K562 (cell line): ENCODE data around the gene LRRC25. TPM values are rescaled to one million over a fixed set of nuclear protein-coding genes. Genes with fewer than 3 reads are reported as not detected.
A peak's percentile ranks its signal among the peaks of the same experiment; 100 is the strongest.

Experiments
- ARID1B ChIP-seq: fragments of 450-650 bp; IDR thresholded peaks from 2 replicates; pipeline ENCODE4 v1.6.1; 2016; ENCODE audit warnings: antibody characterized with exemption, mild to moderate bottlenecking, inconsistent platforms
- ARID3A ChIP-seq: IDR thresholded peaks from 2 replicates; pipeline ENCODE4 v1.6.1; 2012; ENCODE audit warnings: low read depth, low read length, improper control_type of control experiment, borderline replicate concordance
- ATF4 ChIP-seq: fragments of 450-650 bp; formaldehyde crosslinking; IDR thresholded peaks from 2 replicates; pipeline ENCODE4 v1.4.0; 2022; ENCODE audit warnings: mild to moderate bottlenecking, moderate library complexity
- BCOR ChIP-seq: fragments of 450-650 bp; IDR thresholded peaks from 2 replicates; pipeline ENCODE4 v1.6.1; 2016
- BRD4 ChIP-seq: fragments of 200-600 bp; sonication (generic); IDR thresholded peaks from 2 replicates; pipeline ENCODE4 v1.6.1; 2017; ENCODE audit warnings: inconsistent platforms
- DIDO1 ChIP-seq: fragments of 450-650 bp; IDR thresholded peaks from 2 replicates; pipeline ENCODE4 v1.6.1; 2016; ENCODE audit warnings: low read depth, missing biosample characterization, missing genetic modification characterization
- EGR1 ChIP-seq: fragments of 450-650 bp; conservative IDR thresholded peaks from 2 replicates; pipeline ENCODE4 v1.6.1; 2017; ENCODE audit warnings: mild to moderate bottlenecking
- HINFP ChIP-seq: fragments of 450-650 bp; conservative IDR thresholded peaks from 2 replicates; pipeline ENCODE4 v1.6.1; 2016; ENCODE audit warnings: missing genetic modification characterization, low read depth, mild to moderate bottlenecking, control low read depth, missing compliant biosample characterization
- HNRNPL ChIP-seq: fragments of 200-400 bp; formaldehyde crosslinking; IDR thresholded peaks from 2 replicates; pipeline ENCODE4 v1.6.1; 2017; ENCODE audit warnings: low read depth, mild to moderate bottlenecking, low read length
- KAT7 ChIP-seq: sonication (generic); formaldehyde crosslinking; IDR thresholded peaks from 2 replicates; pipeline ENCODE4 v1.8.0; 2022; ENCODE audit warnings: missing genetic modification reagents, mild to moderate bottlenecking, borderline replicate concordance
- MAZ ChIP-seq, 2 experiments: fragments of 450-650 bp in 1 of 2; sonication (generic) in 1 of 2; formaldehyde crosslinking; IDR thresholded peaks in 1 of 2; conservative IDR thresholded peaks in 1 of 2; 2 replicates each; pipeline versions ENCODE4 v1.4.0 to v1.5.0; 2020; ENCODE audit warnings: mild to moderate bottlenecking in 1 of 2, missing genetic modification reagents in 1 of 2
- MEF2D ChIP-seq: conservative IDR thresholded peaks from 2 replicates; pipeline ENCODE4 v1.6.1; 2016; ENCODE audit warnings: low read depth, missing genetic modification characterization, missing compliant biosample characterization
- NCOA2 ChIP-seq, 2 experiments: fragments of 450-650 bp; IDR thresholded peaks; 2 replicates each; pipeline ENCODE4 v1.6.1; 2018; ENCODE audit warnings: mild to moderate bottlenecking in 2 of 2, moderate library complexity in 1 of 2; ENCODE audit not compliant: partially characterized antibody in 2 of 2
- NFRKB ChIP-seq: fragments of 450-650 bp; IDR thresholded peaks from 2 replicates; pipeline ENCODE4 v1.6.1; 2016; ENCODE audit warnings: low read depth
- SMARCA4 ChIP-seq: fragments of 450-650 bp; IDR thresholded peaks from 2 replicates; pipeline ENCODE4 v1.6.1; 2016
- SMARCE1 ChIP-seq: fragments of 450-650 bp; IDR thresholded peaks from 2 replicates; pipeline ENCODE4 v1.7.1; 2016; ENCODE audit warnings: mild to moderate bottlenecking
- TCF15 ChIP-seq: fragments of 250-450 bp; sonication (Bioruptor Pico); IDR thresholded peaks from 2 replicates; pipeline ENCODE4 v1.8.0; 2022; ENCODE audit warnings: moderate library complexity, mild to moderate bottlenecking, inconsistent platforms
- TFAM ChIP-seq: fragments of 250-450 bp; sonication (Bioruptor Pico); conservative IDR thresholded peaks from 2 replicates; pipeline ENCODE4 v1.5.0; 2021; ENCODE audit warnings: mild to moderate bottlenecking, moderate library complexity
- TRIM24 ChIP-seq, 2 experiments: fragments of 450-650 bp; IDR thresholded peaks; 2 replicates each; pipeline ENCODE4 v1.6.1; 2016
- ZBTB26 ChIP-seq: fragments of 450-650 bp; formaldehyde crosslinking; IDR thresholded peaks from 2 replicates; pipeline ENCODE4 v1.4.0; 2022; ENCODE audit warnings: missing genetic modification characterization
- ZNF3 ChIP-seq: fragments of 250-450 bp; sonication (Bioruptor Pico); IDR thresholded peaks from 2 replicates; pipeline ENCODE4 v1.5.0; 2021; ENCODE audit warnings: mild to moderate bottlenecking, moderate library complexity
- ZNF311 ChIP-seq: fragments of 250-450 bp; sonication (Bioruptor Pico); IDR thresholded peaks from 2 replicates; pipeline ENCODE4 v1.4.0; 2020; ENCODE audit warnings: mild to moderate bottlenecking, moderate library complexity
- ZNF316 ChIP-seq: fragments of 450-650 bp; IDR thresholded peaks from 2 replicates; pipeline ENCODE4 v1.6.1; 2016
- ZNF668 ChIP-seq: fragments of 250-450 bp; sonication (Bioruptor Pico); IDR thresholded peaks from 2 replicates; pipeline ENCODE4 v1.8.0; 2022; ENCODE audit warnings: mild to moderate bottlenecking, inconsistent platforms
- ZNF77 ChIP-seq: fragments of 250-450 bp; sonication (Bioruptor Pico); IDR thresholded peaks from 2 replicates; pipeline ENCODE4 v1.5.0; 2020
- polyA plus RNA-seq, 8 experiments: library from polyadenylated mRNA; depleted of rRNA in 4 of 8; stranded (reverse) in 5 of 8; unstranded in 3 of 8; fragments of >200 nt; fragmentation: Nextera tagmentation in 2 of 8; fragmentation: Illumina TruSeq in 1 of 8; extraction: Ambion mirVana in 2 of 8; extraction: Trizol in 1 of 8; gene quantifications; 2 replicates each; pipeline versions ENCODE4 v1.2.1 to v1.2.3, GENCODE V29; 2011 to 2014; ENCODE audit warnings: inconsistent platforms in 1 of 8, missing spikeins in 1 of 8
- total RNA-seq, 7 experiments: library from RNA; depleted of rRNA in 6 of 7; stranded (reverse); fragments of >200 nt in 6 of 7; fragmentation: Illumina TruSeq in 2 of 7; extraction: Trizol in 2 of 7; gene quantifications; 2 replicates each; pipeline versions ENCODE4 v1.2.1 to v1.2.3, GENCODE V29; 2011 to 2021; ENCODE audit warnings: low replicate concordance in 1 of 7

Gene LRRC25
- total and polyA plus RNA-seq, 9 of the 15 experiments (the other 6 are each of a cell fraction or from before 2014, with no cell fraction given): 0.07 to 0.36 (median 0.10) TPM; not detected in 3

- TF ChIP-seq BRD4 (no peak; the same call in 1 of the 2 replicates), ZBTB26 (peak; percentile 21; the same call in 1 of the 2 replicates), ZNF311 (CRISPR knock-in tag) (peak; percentile 88), NCOA2 (IDR thresholded peaks at IDR 0.05; ENCODE audit: partially characterized antibody in 2 of 2) (peak in 1 of 2 experiments; percentile 7), DIDO1 (tag) (0 out of 2 replicates have a peak, but pooled peaks have one; percentile 41), ATF4 (CRISPR knock-in tag) (peak; percentile 96), HNRNPL (no peak), KAT7 (CRISPR knock-in tag) (no peak), ZNF316 (peak; percentile 62; the same call in 1 of the 2 replicates), EGR1 (peak; percentile 45; the same call in 1 of the 2 replicates), ARID1B (peak; percentile 89), MAZ (CRISPR knock-in tag; conservative IDR thresholded peaks at IDR 0.05 in 1 of 2, IDR thresholded peaks at IDR 0.05 in 1 of 2) (peak; percentile 51 to 78), TCF15 (CRISPR knock-in tag) (peak; percentile 72), ZNF3 (CRISPR knock-in tag) (0 out of 2 replicates have a peak, but pooled peaks have one; percentile 46), SMARCA4 (peak; percentile 94), BCOR (peak; percentile 61), MEF2D (tag) (peak; percentile 94), TRIM24 (IDR thresholded peaks at IDR 0.05) (peak; percentile 79 to 85; a peak in 3 of 4 replicates), NFRKB (peak; percentile 98), ARID3A (0 out of 2 replicates have a peak, but pooled peaks have one; percentile 40), ZNF77 (CRISPR knock-in tag) (no peak), HINFP (peak; percentile 68), TFAM (CRISPR knock-in tag) (no peak), SMARCE1 (peak; percentile 87), ZNF668 (CRISPR knock-in tag) (peak; percentile 76)
Observed at GRCh38 chr19:18364826-18365528, 32.4 kb downstream of the LRRC25 start (continued).
